ENCODE measurements around the gene DHX34.
"Not testable (repeated sequence)": the region's sequence is repeated elsewhere in the genome, so short reads cannot be mapped to it uniquely, and the experiment has no call there.

The DHX34 gene

GRCh38 chr19:47372603-47373002 lies 23.5 kb downstream of the DHX34 start:
- DNase-seq: no peak

- no peak for DNase-seq
Measured at GRCh38 chr19:47373246-47374240, 24.4 kb downstream of the DHX34 start.

GRCh38 chr19:47374876-47375693 lies 26.0 kb downstream of the DHX34 start:
- no peak for DNase-seq

- DNase-seq: no peak
Measured at GRCh38 chr19:47375694-47376588, 26.8 kb downstream of the DHX34 start.

- DNase-seq: no peak
Measured at GRCh38 chr19:47376589-47377144, 27.6 kb downstream of the DHX34 start.

- peak; percentile 29 for DNase-seq
Measured at GRCh38 chr19:47377208-47377701, 28.1 kb downstream of the DHX34 start.

GRCh38 chr19:47377801-47378200 lies 28.7 kb downstream of the DHX34 start:
- no peak for DNase-seq

- no peak for DNase-seq
Measured at GRCh38 chr19:47378246-47378645, 29.1 kb downstream of the DHX34 start.

GRCh38 chr19:47379381-47379938 lies 30.3 kb downstream of the DHX34 start:
- DNase-seq: no peak

- DNase-seq: no peak
Measured at GRCh38 chr19:47380559-47380958, 31.4 kb downstream of the DHX34 start.

- no peak for DNase-seq
Measured at GRCh38 chr19:47381121-47381520, 32.0 kb downstream of the DHX34 start.

- no peak for DNase-seq
Measured at GRCh38 chr19:47381653-47382279, 32.7 kb downstream of the DHX34 start.

- DNase-seq: not testable (repeated sequence)
Measured at GRCh38 chr19:47383890-47384289, 34.8 kb downstream of the DHX34 start.

- not testable (repeated sequence) for DNase-seq
Measured at GRCh38 chr19:47384533-47384932, 35.4 kb downstream of the DHX34 start.

- not testable (repeated sequence) for DNase-seq
Measured at GRCh38 chr19:47386582-47386981, 37.5 kb downstream of the DHX34 start.

- not testable (repeated sequence) for DNase-seq
Measured at GRCh38 chr19:47387623-47388022, 38.5 kb downstream of the DHX34 start.

GRCh38 chr19:47388721-47389120 lies 39.6 kb downstream of the DHX34 start:
- DNase-seq: not testable (repeated sequence)

GRCh38 chr19:47389150-47389556 lies 40.0 kb downstream of the DHX34 start:
- DNase-seq: no peak

GRCh38 chr19:47390533-47391488 lies 41.7 kb downstream of the DHX34 start:
- DNase-seq: peak; percentile 61
